ENCODE measurements around the gene CTDSPL. TPM values are rescaled to one million over a fixed set of nuclear protein-coding genes. Genes with fewer than 3 reads are reported as not detected.

CTDSPL gene
- total RNA-seq, 6 donors from 2014 or later: 35.6 to 78.1 (median 55.5) TPM

DNA sequence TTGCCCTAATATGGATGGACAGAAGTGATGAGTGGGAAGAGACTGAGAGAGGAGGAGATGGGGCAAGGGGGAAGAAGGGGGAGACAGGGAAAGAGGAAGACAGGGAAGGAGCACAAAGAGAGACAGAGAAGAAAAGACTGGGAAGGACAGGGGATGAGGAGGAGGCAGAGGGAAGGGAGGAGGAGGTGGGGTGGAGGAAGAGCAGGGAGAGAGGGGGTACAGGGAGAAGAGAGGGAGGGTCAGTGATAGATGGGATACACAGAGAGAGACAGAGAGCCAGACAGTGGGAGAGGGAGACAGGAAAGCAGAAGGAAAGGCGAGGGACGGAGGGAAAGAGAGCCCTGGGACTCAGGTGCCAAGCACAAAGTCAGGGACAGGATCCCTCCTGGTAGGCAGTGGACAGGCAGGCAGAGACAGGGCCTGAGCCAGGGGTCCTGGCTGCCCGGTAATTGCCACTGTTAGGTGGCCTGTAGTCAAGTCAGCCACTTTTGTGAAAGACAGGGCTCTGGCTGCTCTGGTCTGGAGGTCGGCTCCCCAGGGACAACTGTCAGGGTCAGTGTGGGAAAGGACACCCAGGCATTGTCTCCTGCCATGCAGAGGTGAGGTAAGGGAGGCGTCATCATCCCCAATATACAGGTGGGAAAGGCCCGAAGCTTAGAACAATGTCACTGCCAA lies 138.7 kb downstream of the CTDSPL start:
- DNase-seq (no peak), ATAC-seq (ENCODE audit: low FRiP score in 2 of 2) (no peak)
- peaks cover 23 to 43% (median 29%) of the 10 kb centered on the region in 4 donors for H3K4me1 ChIP-seq
- no peaks in the 10 kb centered on the region for H3K9me3 ChIP-seq
- no peak for TF ChIP-seq POLR2AphosphoS5 (IDR thresholded peaks at IDR 0.05)
- no peak for TF ChIP-seq POLR2A (IDR thresholded peaks at IDR 0.05)
- TF ChIP-seq, protein P1, sequence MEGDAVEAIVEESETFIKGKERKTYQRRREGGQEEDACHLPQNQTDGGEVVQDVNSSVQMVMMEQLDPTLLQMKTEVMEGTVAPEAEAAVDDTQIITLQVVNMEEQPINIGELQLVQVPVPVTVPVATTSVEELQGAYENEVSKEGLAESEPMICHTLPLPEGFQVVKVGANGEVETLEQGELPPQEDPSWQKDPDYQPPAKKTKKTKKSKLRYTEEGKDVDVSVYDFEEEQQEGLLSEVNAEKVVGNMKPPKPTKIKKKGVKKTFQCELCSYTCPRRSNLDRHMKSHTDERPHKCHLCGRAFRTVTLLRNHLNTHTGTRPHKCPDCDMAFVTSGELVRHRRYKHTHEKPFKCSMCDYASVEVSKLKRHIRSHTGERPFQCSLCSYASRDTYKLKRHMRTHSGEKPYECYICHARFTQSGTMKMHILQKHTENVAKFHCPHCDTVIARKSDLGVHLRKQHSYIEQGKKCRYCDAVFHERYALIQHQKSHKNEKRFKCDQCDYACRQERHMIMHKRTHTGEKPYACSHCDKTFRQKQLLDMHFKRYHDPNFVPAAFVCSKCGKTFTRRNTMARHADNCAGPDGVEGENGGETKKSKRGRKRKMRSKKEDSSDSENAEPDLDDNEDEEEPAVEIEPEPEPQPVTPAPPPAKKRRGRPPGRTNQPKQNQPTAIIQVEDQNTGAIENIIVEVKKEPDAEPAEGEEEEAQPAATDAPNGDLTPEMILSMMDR (IDR thresholded peaks at IDR 0.05): no peak
- TF ChIP-seq EP300 (IDR thresholded peaks at IDR 0.05): no peak
- H3K4me3 ChIP-seq: no peak overlapping the region
- no peaks in the 10 kb centered on the region for H3K27me3 ChIP-seq
- H3K36me3 ChIP-seq: peaks cover 0 to 20% (median 15%) of the 10 kb centered on the region in 4 donors
- WGBS, 2 donors: 95 to 99% methylated on average over 5 to 6 of the region's 6 CpGs
- H3K27ac ChIP-seq: no peak overlapping the region

DNA sequence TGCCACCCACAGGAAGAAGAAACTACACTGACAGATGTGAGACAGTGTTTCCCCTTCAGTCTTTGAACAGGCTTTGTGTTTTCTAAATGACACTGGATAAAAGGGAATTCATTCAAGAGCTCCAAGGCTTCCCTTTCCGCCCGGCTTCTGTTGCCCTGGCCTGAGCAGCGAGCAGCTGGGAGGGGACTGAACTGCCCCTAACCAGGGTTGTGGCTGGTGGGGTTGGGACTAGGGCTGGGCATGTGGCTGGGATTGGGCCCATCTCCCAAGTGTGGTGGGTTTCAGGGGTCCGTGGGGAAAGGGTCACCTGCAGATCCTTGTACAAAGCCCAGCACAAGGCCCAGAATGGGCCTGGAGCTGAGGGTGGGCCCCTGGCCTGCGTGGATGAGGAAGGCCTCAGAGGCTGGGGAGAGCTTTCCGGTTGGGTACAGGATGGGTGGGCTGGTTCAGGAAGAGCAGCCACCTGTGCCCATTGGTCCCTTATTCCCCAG lies 139.3 kb downstream of the CTDSPL start:
- H3K27ac ChIP-seq: peak overlapping the region in 1 of 4 donors; percentile 4
- no peaks in the 10 kb centered on the region for H3K9me3 ChIP-seq
- TF ChIP-seq, protein P1 (IDR thresholded peaks at IDR 0.05): no peak
- TF ChIP-seq EP300 (IDR thresholded peaks at IDR 0.05): no peak
- peaks cover 0 to 26% (median 18%) of the 10 kb centered on the region in 4 donors for H3K36me3 ChIP-seq
- 88 to 93% methylated on average over 6 of the region's 6 CpGs for WGBS, 2 donors
- no peak overlapping the region for H3K4me3 ChIP-seq
- no peak for ATAC-seq (ENCODE audit: low FRiP score in 2 of 2)
- DNase-seq: no peak
- peaks cover 22 to 43% (median 28%) of the 10 kb centered on the region in 4 donors for H3K4me1 ChIP-seq
- H3K27me3 ChIP-seq: no peaks in the 10 kb centered on the region

DNA sequence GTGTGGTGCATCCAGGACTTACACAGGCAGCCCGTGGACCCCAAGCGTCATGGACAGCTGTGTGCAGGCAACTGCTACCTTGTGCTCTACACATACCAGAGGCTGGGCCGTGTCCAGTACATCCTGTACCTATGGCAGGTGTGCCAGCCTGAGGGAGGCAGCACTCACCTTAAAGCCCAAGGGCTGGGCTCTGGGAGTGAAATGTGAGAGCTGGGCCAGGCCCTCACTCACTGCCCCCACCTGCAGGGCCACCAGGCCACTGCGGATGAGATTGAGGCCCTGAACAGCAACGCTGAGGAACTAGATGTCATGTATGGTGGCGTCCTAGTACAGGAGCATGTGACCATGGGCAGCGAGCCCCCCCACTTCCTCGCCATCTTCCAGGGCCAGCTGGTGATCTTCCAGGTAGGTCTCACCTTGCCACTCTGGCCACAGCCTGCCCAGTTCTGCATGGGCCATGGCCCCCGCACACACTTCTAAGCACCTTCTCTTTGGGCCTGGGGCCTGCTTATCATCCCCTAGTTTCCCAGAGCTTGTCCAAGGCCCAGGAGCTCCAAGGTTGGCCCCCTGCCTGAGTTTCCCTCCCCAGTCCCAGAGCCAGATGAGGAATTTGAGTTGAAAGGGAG lies 139.9 kb downstream of the CTDSPL start:
- Histone ChIP-seq H3K27ac (peak overlapping the region in 1 of 4 donors; percentile 4), H3K4me3 (no peak overlapping the region), H3K36me3 (peaks cover 0 to 31% (median 21%) of the 10 kb centered on the region in 4 donors), H3K27me3 (no peaks in the 10 kb centered on the region), H3K9me3 (no peaks in the 10 kb centered on the region), H3K4me1 (peaks cover 22 to 43% (median 28%) of the 10 kb centered on the region in 4 donors)
- DNase-seq: no peak
- TF ChIP-seq EP300 (IDR thresholded peaks at IDR 0.05) (no peak), POLR2A (IDR thresholded peaks at IDR 0.05) (no peak), POLR2AphosphoS5 (IDR thresholded peaks at IDR 0.05) (no peak)
- TF ChIP-seq, protein P1 (IDR thresholded peaks at IDR 0.05): peak in 1 of 6 experiments; percentile 23
- no peak for ATAC-seq (ENCODE audit: low FRiP score in 2 of 2)
- WGBS, 2 donors: 78% methylated on average over 5 to 7 of the region's 9 CpGs

DNA sequence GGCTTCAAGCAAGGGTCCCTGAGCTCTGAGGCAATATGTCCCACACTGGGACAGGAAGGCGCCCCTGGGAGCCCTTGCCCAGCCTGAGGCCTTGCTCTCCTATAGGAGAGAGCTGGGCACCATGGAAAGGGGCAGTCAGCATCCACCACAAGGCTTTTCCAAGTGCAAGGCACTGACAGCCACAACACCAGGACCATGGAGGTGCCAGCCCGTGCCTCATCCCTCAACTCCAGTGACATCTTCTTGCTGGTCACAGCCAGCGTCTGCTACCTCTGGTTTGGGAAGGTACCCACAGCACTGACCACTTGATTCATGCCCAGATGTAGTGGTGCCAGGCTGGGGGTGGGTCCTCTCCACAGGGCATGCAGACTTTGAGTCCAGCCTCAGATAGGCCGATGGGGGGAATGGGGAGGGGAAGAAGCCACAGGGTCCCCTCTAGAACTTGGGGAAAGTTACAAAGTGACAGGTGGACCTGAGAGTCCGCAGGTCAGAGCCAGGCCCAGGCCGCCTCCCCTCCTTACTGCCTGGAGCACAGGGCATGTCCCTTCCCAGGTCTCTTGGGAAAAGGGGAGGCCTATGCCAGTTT lies 140.7 kb downstream of the CTDSPL start:
- DNase-seq (no peak), ATAC-seq (ENCODE audit: low FRiP score in 2 of 2) (no peak)
- Histone ChIP-seq H3K9me3 (no peaks in the 10 kb centered on the region), H3K36me3 (peaks cover 0 to 40% (median 24%) of the 10 kb centered on the region in 4 donors), H3K4me3 (no peak overlapping the region), H3K27ac (no peak overlapping the region), H3K27me3 (no peaks in the 10 kb centered on the region), H3K4me1 (peaks cover 16 to 35% (median 23%) of the 10 kb centered on the region in 4 donors)
- WGBS, 2 donors: 96 to 100% methylated on average over 1 to 6 of the region's 6 CpGs
- TF ChIP-seq, protein P1 (IDR thresholded peaks at IDR 0.05): no peak
- TF ChIP-seq POLR2AphosphoS5 (IDR thresholded peaks at IDR 0.05) (no peak), EP300 (IDR thresholded peaks at IDR 0.05) (no peak), POLR2A (IDR thresholded peaks at IDR 0.05) (no peak)
